ENCODE measurements around the gene GAB2.

DNA sequence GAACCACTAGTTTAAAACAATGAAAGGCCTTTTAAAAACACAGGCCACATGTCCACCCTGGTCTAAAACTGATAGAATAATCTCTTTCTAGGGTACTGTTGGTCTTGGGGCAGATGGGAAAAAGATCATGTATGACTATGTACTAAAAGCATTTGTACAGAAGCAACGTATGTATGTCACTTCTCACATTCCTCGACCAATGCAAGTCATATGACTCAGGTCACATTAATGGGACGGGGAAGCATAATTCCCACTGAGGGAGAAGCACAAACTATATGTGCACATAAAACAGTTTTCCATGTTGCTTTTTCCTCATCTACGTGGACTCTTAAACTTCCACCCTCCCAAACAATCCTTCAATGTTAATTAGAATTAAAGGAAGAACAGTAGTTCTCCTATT, 32.2 kb upstream of the GAB2 start:
- TF ChIP-seq, protein P1, sequence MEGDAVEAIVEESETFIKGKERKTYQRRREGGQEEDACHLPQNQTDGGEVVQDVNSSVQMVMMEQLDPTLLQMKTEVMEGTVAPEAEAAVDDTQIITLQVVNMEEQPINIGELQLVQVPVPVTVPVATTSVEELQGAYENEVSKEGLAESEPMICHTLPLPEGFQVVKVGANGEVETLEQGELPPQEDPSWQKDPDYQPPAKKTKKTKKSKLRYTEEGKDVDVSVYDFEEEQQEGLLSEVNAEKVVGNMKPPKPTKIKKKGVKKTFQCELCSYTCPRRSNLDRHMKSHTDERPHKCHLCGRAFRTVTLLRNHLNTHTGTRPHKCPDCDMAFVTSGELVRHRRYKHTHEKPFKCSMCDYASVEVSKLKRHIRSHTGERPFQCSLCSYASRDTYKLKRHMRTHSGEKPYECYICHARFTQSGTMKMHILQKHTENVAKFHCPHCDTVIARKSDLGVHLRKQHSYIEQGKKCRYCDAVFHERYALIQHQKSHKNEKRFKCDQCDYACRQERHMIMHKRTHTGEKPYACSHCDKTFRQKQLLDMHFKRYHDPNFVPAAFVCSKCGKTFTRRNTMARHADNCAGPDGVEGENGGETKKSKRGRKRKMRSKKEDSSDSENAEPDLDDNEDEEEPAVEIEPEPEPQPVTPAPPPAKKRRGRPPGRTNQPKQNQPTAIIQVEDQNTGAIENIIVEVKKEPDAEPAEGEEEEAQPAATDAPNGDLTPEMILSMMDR (IDR thresholded peaks at IDR 0.05): no peak
- no peak for TF ChIP-seq POLR2A (IDR thresholded peaks at IDR 0.05)

Measured in thyroid gland (tissue), 4 donors.